Astrocyte of the hippocampus (primary cell): Measurements from ENCODE around the gene COL1A2.

ENCODE experiments used
- DNase-seq: peaks from one replicate; pipeline ENCODE4 v3.0.0; 2011; ENCODE audit warnings: low read depth, low spot score

The COL1A2 gene

GRCh38 chr7:94394437-94395140 is at the start of gene COL1A2:
TSS of gene COL1A2 (plus strand) at chr7:94394895. CDS start at chr7:94395032, 137 bp downstream.
- peak; percentile 96 for DNase-seq

GRCh38 chr7:94345907-94346306 is 48.8 kb upstream of the COL1A2 start:
- no peak for DNase-seq

DNA sequence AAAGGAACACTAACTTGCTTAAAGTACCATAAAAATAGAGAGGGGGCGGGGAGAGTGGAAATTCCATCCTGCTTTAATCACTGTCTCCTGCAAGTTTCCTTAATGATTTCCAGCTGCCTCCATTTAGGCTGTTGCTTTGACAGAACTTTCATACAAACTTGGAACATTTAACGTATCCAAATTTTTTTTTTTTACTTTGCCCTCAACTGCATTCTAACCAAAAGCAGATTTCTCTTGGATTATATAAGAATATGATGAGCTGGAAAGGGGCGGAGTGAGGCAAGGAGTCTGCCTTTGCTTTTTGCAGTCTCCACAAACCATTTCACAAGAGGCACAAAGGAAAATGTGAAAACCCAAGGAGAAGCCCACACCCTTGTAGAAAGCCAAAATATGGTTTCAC is 46.6 kb upstream of the COL1A2 start:
- peak; percentile 70 for DNase-seq

- DNase-seq = no peak
Observed at GRCh38 chr7:94350734-94351133, 44.0 kb upstream of the COL1A2 start.

- no peak for DNase-seq
Observed at GRCh38 chr7:94351703-94352102, 43.0 kb upstream of the COL1A2 start.

GRCh38 chr7:94352887-94353286 is 41.8 kb upstream of the COL1A2 start:
- DNase-seq = no peak

GRCh38 chr7:94354953-94355352 is 39.7 kb upstream of the COL1A2 start:
- DNase-seq = no peak

DNA sequence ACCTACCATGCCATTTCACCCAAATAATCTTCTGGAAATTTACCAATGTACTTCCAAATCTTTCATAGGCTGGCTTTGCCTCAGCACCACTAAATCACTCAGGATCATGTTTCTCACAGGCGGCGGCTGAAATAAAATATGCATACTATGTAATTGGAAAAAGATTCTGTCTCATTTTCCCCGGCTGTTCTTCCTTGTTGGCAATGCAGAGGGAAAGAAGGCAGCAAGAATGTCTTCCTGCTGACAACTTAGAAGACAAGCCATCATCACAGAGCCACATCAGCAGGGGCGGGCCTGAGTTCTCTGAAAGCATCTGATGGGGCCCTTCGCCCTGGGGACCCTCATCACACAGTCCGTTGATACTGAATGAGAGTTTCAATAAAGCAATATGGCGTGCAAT is 39.2 kb upstream of the COL1A2 start:
- peak; percentile 43 for DNase-seq

- DNase-seq = peak; percentile 41
Observed at GRCh38 chr7:94357076-94357475, 37.6 kb upstream of the COL1A2 start.

- DNase-seq = no peak
Observed at GRCh38 chr7:94360926-94361325, 33.8 kb upstream of the COL1A2 start.

GRCh38 chr7:94362276-94362675 is 32.4 kb upstream of the COL1A2 start:
- DNase-seq = no peak

DNA sequence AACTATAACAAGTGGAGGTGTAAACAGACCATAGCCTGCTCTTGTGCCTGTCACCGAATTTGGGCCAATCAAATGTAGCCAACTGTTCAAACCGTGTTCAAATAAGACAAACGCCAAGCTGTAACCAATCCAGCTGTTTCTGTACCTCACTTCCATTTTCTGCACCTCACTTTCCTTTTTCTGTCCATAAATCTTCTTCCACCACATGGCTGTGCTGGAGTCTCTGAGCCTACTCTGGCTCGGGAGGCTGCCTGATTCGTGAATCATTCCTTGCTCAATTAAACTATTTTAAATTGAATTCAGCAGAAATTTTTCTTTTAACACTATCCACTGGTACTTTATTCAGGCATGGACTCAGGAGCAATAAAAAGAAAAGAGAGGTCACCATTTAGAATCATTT is 29.9 kb upstream of the COL1A2 start:
- no peak for DNase-seq

- no peak for DNase-seq
Observed at GRCh38 chr7:94366163-94366562, 28.5 kb upstream of the COL1A2 start.

DNA sequence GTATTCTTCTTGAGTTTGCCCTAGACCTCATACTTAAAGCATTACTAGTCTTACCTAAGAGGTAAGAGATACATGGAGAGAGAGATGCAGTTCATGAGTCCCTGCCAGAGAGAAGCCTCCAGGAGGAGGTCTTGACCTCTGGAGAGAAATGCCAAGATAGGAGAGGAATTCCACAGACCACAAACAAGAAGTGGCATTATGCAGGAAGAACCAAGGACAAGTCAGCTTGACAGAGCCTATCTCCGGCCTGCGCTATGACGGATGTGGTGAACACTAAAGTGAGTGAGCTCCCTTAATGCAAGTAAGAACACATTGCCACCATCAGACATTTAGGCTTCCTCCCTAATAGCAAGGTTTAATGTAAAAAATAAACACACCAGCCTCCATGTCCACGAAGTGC is 27.9 kb upstream of the COL1A2 start:
- DNase-seq = no peak

- DNase-seq = peak; percentile 85
Observed at GRCh38 chr7:94367949-94368348, 26.7 kb upstream of the COL1A2 start.

GRCh38 chr7:94368371-94368791 is 26.3 kb upstream of the COL1A2 start:
- DNase-seq = peak; percentile 71

DNA sequence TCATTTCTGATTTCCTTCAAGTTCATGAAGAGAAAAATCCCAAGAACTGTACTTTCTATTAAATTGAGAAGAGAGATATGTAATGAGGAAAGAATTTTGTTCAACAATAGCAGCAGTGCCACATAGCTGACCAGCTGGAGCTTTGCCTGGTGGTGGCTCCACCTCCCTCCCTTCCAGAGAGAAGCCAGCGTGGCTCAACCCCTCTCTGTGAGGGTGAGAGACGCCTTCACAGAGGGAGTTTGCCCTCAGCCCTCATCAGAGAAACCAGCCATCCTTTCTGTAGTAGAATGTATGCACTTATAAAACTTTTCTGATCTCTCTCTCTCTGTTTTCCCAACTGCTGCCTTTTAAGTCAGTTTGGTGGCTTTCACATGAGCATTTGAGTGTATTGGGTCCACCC is 20.5 kb upstream of the COL1A2 start:
- peak; percentile 98 for DNase-seq

DNA sequence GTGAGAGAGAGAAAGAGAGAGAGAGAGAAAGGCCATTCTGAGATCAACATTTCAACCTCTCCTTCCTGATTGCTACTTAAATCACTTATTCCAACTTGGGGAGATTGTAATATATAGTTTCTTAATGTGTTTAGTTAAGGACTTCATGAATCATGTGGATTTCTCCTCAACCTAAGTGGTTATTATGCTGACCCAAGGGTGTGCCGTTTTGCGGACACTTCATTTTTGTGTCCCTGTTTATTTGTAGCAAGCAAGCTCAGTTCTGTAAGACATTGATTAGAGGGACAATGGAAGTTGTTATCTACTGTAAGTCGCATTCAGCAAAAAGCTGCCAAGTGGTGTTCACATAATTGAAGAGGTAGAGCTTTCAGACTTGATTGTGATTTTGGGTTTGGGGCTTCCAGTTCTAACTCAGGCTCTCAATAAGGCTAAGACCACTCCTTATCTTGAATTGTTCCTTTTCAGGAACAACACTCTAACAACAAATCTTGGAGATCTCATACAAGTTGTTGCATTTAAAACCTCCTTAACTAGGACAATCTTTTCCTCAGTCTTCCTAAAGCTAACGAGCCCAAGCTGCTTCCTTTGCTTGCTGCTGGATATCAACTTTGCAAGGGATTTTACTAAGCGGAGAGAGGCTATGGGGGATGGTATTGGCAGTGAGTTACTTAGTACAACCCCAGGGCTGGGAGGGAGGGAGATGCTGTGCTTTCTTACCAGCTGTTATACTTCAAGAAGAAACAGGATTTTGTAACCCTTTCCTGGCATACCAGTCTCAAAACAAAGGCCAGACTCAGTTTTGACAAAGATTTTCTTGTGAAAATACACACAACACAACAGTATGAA is 19.8 kb upstream of the COL1A2 start:
- peak; percentile 92 for DNase-seq

- DNase-seq = peak; percentile 97
Observed at GRCh38 chr7:94375691-94376090, 19.0 kb upstream of the COL1A2 start.

DNA sequence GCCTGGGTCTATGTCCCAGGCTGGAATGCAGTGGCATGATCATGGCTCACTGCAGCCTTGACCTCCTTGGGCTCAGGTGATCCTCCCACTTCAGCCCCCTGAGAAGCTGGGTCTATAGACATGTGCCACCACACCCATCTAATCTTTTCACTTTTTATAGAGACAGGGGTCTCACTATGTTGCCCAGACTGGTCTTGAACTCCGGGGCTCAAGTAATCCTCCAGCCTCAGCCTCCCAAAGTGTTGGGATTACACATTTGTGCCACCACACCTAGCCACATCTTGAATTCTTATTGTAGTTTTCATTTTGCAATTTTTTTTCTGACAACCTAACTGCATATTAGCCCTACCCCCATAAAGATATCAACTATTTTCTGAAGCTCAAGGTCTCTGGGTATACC is 18.4 kb upstream of the COL1A2 start:
- no peak for DNase-seq

DNA sequence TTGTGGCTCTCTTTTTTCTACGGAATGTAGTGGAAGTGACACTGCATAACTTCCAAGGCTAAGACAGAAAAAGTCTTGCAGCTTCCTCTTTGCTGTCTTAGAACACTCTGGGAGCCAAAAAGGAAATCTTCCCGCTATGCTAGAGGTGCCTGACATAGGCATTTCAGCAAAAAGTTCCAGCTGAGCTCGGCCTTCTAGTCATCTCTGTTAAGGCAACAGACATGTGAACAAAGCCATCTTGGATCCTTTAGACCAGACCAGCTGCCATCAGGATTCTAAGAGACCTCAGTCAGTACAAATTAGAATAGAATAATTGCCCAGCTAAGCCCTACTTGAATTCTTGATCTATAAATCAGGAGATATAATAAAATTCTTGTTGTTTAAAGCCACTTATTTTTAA is 16.3 kb upstream of the COL1A2 start:
- DNase-seq = no peak

DNA sequence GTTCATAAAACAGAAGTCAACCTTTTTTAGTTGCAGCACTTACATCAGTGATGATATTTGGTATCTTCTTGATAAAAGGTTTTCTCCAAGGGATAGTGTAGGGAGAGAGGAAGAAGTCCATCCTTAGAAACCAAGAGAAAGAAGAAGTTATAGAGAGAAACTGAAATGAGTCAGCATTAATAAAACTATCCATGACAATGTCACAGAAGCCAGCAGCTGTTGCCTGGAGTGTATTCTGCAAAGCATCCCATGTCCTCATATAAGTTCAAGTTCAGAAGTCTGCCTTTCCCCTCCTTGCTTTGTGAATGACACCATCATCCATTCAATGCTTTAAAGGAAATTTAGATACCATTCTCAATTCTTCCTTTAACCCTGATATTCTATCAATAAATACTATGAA is 14.4 kb upstream of the COL1A2 start:
- DNase-seq = no peak

DNA sequence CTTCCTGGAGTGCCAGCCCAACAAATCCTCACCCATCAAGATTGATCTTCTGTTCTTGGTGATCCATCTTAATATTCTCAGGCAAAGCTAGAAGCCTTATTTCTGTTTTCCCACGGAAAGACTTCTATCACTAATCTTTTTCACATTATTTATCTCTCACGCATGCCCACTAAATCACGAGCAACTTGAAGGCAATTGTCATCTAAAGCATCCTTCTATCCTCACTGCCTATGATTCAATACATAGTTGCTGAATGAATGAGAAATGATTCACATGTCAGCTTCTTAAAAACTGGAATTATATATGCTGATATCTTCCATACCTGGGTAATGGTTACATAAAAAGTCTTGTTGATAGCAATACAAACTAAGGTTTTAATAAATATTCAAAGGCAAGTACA is 12.6 kb upstream of the COL1A2 start:
- DNase-seq = no peak
